GM21447 (cell line): ENCODE data around the gene DDX42.

Experiments
- ATAC-seq: cut with Tn5 transposase; IDR thresholded peaks from one replicate; pipeline ENCODE4 v1.9.1; 2021; ENCODE audit not compliant: unreplicated experiment

DDX42 gene

DNA sequence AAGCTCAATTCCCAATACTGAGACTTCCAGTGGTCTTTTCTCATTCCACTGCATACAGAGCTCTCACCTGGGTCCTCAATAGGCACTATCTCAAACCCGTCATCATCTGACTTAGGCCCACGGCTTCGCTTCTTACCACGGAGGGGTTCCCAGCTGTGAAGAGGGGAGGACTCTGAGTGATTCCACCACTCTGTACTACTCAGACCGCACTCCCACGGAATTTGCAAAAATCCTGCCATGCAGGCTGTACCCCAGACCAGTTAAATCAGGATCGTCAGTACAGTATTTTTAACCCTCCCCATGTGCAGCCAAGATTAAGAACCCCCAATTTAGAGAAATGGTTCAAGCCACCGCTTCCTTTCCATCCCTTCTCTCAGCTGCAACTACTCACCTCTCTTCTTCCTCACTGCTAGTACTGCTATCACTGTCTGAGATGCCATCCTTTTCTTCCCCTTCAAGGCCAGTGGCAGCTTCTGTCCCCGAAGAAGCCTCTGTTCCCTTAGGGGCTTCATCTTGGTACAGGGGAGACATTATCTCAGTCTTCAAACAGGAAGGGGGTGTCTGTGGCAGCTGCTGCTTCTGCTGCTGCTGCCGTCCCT, 47.1 kb downstream of the DDX42 start:
- no peak for ATAC-seq

DNA sequence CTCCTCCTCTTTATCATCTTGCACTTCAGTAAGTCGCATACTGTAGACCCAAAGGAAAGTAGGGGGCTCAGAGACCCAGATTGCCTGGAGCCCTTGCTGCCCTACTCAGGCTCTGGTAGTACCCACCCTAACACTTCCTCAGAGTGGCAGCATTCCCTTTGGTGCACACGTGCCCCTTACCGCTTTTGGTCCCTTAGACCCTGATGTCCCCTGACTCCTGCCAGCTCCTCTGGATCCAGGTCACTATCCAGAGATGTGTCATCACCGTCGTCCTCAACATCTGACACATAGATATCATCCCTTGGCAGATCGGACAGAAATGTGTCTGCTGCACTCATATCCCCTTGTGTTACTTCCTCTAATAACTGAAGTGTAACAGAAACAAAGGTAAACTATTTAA, 47.8 kb downstream of the DDX42 start:
- ATAC-seq, result no peak

- ATAC-seq, result no peak
These were observed 48.6 kb downstream of the DDX42 start for GRCh38 chr17:63822537-63822936.

DNA sequence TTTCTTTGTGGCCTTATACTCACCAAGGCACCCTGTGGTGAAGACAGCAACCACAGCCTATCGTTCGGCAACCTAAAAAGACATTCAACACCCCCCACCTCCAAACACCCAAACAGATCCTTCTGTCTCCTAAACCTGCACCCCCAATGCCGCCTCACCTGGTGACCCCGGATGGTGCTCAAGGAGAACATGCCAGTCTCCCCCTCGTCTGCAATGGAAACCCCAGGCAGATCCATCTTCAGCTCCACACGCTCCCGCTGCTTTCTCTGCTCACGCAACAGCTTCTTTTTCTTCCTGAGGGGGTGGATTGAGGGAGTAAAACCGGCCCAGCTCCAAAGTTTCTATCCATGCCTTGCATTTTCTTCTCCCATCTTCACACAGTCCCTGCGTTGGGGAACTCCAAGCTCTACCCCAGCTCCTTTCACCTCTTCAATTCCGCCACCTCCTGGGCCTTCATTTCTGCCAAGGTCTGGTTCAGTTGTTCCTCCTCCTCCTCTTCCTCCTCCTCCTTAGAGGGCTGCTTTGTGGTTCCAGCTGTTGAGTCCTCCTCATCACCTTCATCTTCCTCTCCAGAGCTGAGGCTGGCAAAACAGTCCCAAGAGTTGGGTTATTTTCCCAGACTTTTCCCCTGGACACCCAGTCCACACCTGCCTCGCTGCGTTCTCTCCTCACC, 49.8 kb downstream of the DDX42 start:
- ATAC-seq, result no peak

DNA sequence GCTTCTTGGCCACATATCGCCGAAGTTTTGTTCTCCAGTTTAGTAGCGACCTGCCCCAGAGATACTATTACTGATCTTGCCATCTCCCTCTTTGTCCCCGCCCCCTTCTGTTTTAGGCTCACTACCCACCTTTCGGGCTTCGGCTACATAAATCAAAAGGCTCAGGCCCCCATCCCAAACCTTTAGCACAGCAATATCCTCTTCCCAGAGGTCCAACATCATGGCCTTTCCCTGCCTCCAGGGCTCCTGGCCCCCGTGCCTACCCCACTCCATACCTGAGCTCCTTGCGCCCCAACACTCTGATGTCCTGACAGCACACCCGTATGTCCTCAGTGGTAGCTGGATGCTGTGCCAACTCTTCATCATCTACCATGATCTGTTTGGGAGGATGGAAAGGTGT, 50.4 kb downstream of the DDX42 start:
- ATAC-seq, result no peak

GRCh38 chr17:63826468-63827001, 52.6 kb downstream of the DDX42 start:
- peak; percentile 5 for ATAC-seq

DNA sequence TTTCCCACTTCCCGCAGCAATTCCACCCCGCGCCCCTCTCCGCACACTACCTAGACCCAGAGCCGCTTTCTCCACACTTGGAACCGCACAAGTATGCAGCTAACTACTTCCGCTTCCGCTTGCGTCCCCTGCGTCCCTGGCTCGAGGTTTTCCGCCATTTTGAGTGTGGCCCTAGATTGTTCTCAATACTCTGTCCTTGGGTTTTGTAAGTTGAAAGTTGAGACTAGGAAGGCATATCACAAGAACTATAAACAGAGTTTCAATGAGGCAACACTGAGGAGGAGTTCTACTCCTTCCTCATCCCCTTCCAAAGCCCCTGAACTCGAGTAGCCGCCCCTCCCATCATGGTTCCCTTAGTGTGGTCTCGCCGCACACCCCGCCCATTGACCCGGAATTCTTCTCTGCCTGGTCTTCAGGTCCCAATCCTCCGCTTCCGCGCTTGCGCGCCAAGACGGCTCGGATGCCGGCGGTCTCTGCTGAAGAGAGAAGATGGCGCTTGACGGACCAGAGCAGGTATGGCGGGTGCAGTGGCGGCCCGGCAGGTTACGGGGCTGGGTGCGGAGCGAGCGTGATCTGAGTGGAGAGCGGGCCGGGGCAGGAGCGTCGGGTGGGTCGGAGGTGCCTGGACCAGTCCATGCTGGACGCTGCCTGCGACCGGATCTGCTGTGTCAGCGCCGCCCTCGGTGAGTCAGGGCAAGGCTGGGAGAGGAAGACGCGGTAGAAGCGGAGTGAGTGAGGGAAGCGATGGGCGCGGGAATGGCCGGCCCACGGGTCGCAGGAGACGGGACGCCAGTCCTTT, 53.2 kb downstream of the DDX42 start, which contains the start of the genes FTSJ3 and PSMC5:
TSS of gene FTSJ3 (minus strand) at position 662 of the 799 bp plus-strand sequence. CDS start 761 bp downstream, outside the sequence.
TSS of gene PSMC5 (plus strand) at position 430 of the 799 bp plus-strand sequence. CDS start at position 490, 60 bp downstream.
- ATAC-seq, result peak; percentile 93

DNA sequence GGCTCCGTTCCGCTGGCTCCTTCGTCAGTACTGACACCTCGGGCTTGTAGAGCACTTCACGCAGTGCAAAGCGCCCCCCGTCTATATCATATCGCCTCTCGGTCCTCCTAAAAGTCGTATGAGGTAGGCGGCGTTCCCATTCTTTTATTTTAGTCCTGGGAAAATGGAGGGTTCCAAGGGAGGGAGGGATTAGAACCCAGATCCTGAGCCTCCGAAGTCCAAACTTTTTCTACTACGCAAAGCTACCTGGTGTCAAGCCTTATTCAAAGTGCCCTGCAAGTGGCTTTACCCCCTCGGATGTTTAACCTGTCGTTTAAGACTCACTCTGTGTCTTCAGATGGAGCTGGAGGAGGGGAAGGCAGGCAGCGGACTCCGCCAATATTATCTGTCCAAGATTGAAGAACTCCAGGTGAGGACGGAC, 53.8 kb downstream of the DDX42 start:
- ATAC-seq, result no peak

DNA sequence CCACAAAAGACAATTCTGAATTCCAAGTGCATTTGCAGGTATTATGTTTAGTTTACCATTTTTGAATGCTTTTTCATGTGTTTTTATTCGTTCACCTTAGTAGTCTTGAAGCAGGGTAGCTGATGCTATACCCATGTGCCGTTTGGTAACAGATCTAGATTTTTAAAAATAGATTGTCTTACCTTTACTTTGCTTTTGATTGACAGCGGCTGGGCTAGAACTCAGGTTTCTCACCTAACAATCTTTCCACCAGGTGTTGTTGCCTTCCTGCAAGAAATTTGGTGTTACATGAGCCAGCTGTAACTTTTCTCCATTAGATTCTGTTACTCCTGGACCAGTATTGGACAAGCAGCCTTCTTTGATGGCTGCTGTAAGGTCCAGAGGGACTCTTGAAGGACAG, 55.0 kb downstream of the DDX42 start:
- no peak for ATAC-seq

- no peak for ATAC-seq
These were observed 56.3 kb downstream of the DDX42 start for GRCh38 chr17:63830278-63830677.

GRCh38 chr17:63830904-63831491, 57.0 kb downstream of the DDX42 start:
- no peak for ATAC-seq

DNA sequence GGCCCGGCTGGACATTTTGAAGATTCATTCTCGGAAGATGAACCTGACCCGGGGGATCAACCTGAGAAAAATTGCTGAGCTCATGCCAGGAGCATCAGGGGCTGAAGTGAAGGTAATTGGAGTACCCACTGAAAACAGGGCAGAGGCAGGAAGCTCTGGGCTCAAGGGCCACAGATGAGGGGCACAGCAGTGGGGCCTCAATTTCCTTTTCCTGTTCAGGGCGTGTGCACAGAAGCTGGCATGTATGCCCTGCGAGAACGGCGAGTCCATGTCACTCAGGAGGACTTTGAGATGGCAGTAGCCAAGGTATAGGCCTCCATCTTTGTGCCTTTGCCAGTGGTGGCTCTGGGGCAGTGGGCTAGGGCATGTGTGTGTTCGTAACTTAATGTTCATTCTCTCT, 57.5 kb downstream of the DDX42 start:
- no peak for ATAC-seq

DNA sequence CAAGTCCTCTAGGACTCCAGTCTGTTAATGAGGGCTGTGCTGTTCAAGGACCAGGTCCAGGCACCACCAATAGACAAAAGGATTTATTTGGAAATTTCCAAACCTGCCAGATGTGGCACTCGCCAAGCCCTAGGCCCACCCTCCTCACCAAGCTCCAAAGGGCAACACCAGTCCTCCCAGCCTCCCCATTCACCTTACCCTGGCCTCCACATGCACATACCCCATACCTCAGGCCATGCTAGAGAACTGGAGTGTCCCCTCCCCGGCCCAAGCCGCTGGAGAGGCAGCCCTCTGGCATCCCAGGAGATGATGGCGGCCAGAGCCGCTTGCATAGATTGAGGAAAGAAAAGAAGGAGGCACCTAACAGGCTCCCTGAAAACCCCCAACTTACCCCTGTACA, 58.0 kb downstream of the DDX42 start:
- ATAC-seq, result no peak

- ATAC-seq, result no peak
These were observed 58.5 kb downstream of the DDX42 start for GRCh38 chr17:63832455-63832854.

GRCh38 chr17:63833026-63833740, 59.2 kb downstream of the DDX42 start:
- no peak for ATAC-seq

DNA sequence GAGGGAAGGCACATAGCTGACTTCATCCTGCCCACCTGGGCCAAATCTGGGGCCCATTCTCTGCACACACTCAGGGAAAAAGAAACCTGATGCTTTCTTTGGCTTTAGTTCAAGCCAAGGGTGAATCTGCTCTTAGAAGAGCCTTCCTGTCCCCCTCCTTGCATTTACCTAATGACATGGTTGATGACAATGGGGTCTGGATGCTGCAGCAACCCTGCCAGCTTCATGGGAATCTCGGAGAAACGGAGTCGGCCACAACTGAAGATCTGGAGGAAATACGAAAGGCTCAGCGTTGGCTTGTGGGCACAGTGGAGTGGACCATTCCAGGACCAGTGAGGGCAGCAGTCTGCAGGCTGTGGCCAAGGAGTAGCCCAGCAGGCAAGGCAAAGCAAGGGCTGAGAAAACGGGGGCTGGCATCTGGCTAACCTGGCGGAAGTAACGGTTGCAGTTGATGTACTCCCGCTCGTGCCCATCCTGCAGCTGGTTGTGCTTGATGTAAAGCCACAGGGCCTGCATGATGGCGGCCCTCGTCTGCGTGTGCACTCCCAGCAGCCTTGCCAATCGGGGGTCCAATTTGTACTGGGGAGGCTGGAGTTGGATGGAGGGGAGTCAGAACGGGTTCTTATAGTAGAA, 59.9 kb downstream of the DDX42 start:
- no peak for ATAC-seq

GRCh38 chr17:63834431-63835166, 60.6 kb downstream of the DDX42 start:
- peak; percentile 55 for ATAC-seq

- no peak for ATAC-seq
These were observed 61.3 kb downstream of the DDX42 start for GRCh38 chr17:63835167-63835720.

DNA sequence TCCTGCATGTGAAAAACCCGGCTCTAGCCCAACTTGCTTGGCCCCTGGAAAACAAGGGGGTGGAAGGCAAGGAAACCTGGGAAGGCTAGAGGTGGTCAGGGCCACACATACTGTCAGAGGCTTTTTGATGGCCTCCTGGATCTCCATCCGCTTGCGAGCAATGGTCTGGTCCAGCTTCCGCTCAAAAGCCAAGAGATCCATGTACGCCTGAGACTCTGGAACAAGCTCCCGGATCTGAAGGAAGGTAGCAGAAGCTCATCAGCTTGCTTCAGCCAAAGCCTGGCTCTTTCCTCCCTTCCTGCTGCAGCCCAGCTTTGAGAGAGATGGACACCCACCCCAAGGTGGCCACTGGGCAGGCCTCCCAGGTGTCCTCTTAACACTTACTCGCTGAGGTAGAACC, 62.8 kb downstream of the DDX42 start:
- ATAC-seq, result no peak
